Mammary microvascular endothelial cell (primary cell): ENCODE results near the gene OR13C9. TPM values are rescaled to one million over a fixed set of nuclear protein-coding genes. Genes with fewer than 3 reads are reported as not detected.

Experiments
- total RNA-seq: library from RNA; depleted of rRNA; stranded (reverse); fragments of >200 nt; gene quantifications from 2 replicates; pipeline ENCODE4 v1.2.3, GENCODE V29; 2015

Gene OR13C9
- total RNA-seq, result not detected in 2 replicates

GRCh38 chr9:104618104-104618503 lies at the start of gene OR13C9:
TSS of gene OR13C9 (minus strand) at chr9:104618204. CDS start at chr9:104618204, 0 bp downstream.

GRCh38 chr9:104605527-104605926 lies 12.5 kb downstream of the OR13C9 start, which contains the start of gene OR13C2:
TSS of gene OR13C2 (minus strand) at chr9:104605627. CDS start at chr9:104605627, 0 bp downstream.

DNA sequence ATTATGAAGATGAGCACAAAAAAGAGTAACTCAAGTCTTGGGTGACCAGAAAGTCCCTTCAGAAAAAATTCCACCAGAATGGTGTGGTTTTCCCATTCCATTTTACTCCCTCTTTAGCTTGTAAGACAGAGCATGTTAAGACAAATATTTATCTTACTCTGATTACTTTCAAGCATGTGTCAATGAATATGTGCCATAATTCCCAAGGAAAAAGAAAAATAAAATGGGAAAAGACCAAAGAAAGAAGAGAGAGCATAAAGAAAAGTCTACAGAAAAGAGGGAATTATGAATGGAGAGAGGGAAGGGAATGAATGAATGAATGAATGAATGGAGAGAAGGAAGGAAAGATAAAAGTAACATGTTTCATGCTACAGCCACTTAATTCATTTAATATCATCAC lies 18.7 kb downstream of the OR13C9 start, which contains the start of gene OR13C5:
Gene OR13C5 (minus strand): TSS at position 101 of the 400 bp plus-strand sequence. CDS start 0 bp downstream, at position 101.

DNA sequence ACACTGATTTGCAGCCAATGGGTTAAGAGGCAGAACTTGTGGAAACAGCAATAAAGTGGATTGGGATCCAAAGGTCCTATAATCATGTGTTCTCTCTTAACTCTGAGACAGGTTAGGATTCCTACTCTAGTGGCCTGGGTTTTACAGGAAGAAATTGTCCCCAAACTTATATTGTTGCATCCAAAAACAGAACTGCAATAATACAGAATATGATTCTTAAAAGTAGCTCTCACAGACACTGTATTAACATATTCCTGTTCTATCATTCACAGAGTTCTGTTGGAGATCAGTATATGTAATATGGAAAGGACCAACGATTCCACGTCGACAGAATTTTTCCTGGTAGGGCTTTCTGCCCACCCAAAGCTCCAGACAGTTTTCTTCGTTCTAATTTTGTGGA lies 49.1 kb downstream of the OR13C9 start, which contains the start of gene OR13C8:
Gene OR13C8 (plus strand): TSS at position 301 of the 400 bp plus-strand sequence. CDS start 0 bp downstream, at position 301.

Other genes with a start within 250 kb of the OR13C9 start
- gene OR13F1, start 113.9 kb downstream of the OR13C9 start, total RNA-seq, result not detected in 2 replicates
- gene OR13C4, start 91.0 kb downstream of the OR13C9 start, total RNA-seq, result not detected in 2 replicates
- not detected in 2 replicates for gene OR13C3, start 81.3 kb downstream of the OR13C9 start, total RNA-seq
- gene OR13C8, start 49.0 kb downstream of the OR13C9 start, total RNA-seq, result not detected in 2 replicates
- not detected in 2 replicates for gene OR13C5, start 18.8 kb downstream of the OR13C9 start, total RNA-seq
- not detected in 2 replicates for gene OR13C2, start 12.6 kb downstream of the OR13C9 start, total RNA-seq
- gene OR13D1, start 76.3 kb upstream of the OR13C9 start, total RNA-seq, result not detected in 2 replicates
- 78.9 and 80.5 TPM in 2 replicates for gene NIPSNAP3A, start 129.5 kb upstream of the OR13C9 start, total RNA-seq
- gene NIPSNAP3B, start 145.9 kb upstream of the OR13C9 start, total RNA-seq, result 0.47 TPM in 1 of 2 replicates, not detected in the other